Activated naive CD4-positive, alpha-beta T cell treated with anti-CD3 and anti-CD28 coated beads, Interleukin-2, amount 10 ng/mL, durations not matched to agents 7 days and 5 days (primary cell): ENCODE results near the gene FOXJ3.

ENCODE experiments used
- CTCF ChIA-PET: fragments of 350-600 bp; sonication (Branson Sonifier 250); formaldehyde crosslinking; loops from one replicate; lab custom pipeline; 2021; ENCODE audit warnings: antibody characterized with exemption; lab: Charles Lee
- DNase-seq: peaks from one replicate; pipeline ENCODE4 v3.0.0-alpha.2; 2020
- H3K27ac Mint-ChIP-seq: one replicate; pipeline ENCODE4 v1.8.0; 2021; ENCODE audit warnings: mild to moderate bottlenecking, moderate library complexity, mixed read lengths
- H3K27me3 Mint-ChIP-seq: one replicate; pipeline ENCODE4 v1.8.0; 2021; ENCODE audit warnings: mild to moderate bottlenecking, mixed read lengths
- H3K36me3 Mint-ChIP-seq: one replicate; pipeline ENCODE4 v1.8.0; 2021; ENCODE audit warnings: mixed read lengths
- H3K4me1 Mint-ChIP-seq: one replicate; pipeline ENCODE4 v1.8.0; 2021; ENCODE audit warnings: mixed read lengths
- H3K4me3 Mint-ChIP-seq: one replicate; pipeline ENCODE4 v1.8.0; 2021; ENCODE audit warnings: mild to moderate bottlenecking, moderate library complexity, mixed read lengths
- H3K9me3 Mint-ChIP-seq: one replicate; pipeline ENCODE4 v1.8.0; 2021; ENCODE audit warnings: mixed read lengths

The FOXJ3 gene

DNA sequence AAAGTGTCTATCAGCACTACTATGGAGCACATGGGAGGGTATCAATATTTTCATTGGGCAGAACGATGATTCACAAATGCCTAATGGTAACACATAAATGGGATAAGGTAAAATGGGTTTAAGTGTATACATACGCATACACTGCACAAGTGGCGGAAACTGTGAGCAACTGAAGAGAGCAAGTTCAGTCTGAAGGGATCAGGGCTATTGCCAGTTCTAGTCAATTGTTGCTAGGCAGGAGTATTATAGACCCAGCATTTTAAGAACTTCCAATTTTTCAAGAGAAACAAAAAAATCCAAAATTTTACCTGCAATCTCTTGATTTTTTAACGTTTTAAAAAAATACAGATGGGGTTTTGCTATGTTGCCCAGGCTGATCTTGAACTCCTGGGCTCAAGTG lies 23.1 kb downstream of the FOXJ3 start:
- no peaks in the 10 kb centered on the region for H3K9me3 Mint-ChIP-seq
- no peak overlapping the region for H3K4me3 Mint-ChIP-seq
- no peak for DNase-seq
- H3K27ac Mint-ChIP-seq: no peak overlapping the region
- CTCF ChIA-PET: no interaction called here
- peaks cover 17% of the 10 kb centered on the region for H3K36me3 Mint-ChIP-seq
- peaks cover 45% of the 10 kb centered on the region for H3K4me1 Mint-ChIP-seq
- H3K27me3 Mint-ChIP-seq: no peaks in the 10 kb centered on the region

DNA sequence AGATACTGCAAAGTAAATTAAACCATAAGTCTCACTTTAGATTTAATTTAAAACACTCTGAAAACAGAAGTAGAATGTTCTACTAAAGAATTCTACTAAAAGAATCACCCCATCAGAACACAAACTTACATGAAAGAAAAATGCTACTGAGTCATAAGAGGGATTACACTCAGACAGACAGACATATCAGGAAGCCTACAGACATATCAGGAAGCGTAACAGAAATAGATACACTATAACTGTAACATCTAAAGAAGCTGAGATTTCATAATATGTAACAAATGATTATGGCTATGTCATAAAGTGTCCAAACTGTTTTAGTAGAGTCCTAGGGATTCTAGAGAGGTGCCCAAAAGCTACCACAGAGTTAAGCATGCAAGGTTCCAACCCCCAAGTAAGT lies 23.9 kb downstream of the FOXJ3 start:
- DNase-seq: no peak
- Mint-ChIP-seq H3K4me1 (peaks cover 39% of the 10 kb centered on the region), H3K4me3 (no peak overlapping the region), H3K27me3 (no peaks in the 10 kb centered on the region), H3K9me3 (no peaks in the 10 kb centered on the region), H3K27ac (no peak overlapping the region), H3K36me3 (peaks cover 19% of the 10 kb centered on the region)
- CTCF ChIA-PET: no interaction called here

DNA sequence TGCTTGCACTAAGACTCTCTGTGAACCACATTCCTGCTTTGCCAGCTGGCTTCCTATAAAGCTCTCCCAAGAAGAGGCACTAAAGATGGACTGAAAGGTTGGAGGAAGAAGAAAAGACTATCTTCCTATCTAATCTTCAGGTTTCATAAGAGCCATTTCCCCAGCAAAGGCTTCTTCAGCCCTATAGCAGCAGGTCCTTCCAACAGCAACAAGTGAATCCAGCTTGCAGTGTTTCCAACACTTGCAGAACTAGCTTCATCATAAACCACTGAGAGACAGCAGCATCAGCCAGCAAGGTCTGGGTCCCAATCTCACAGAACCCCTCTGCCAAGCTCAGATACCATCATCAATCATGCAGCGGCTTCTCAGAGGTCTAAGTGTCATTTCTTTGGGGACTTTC lies 28.1 kb downstream of the FOXJ3 start:
- H3K36me3 Mint-ChIP-seq: peaks cover 42% of the 10 kb centered on the region
- DNase-seq: no peak
- no peak overlapping the region for H3K4me3 Mint-ChIP-seq
- H3K4me1 Mint-ChIP-seq: peaks cover 16% of the 10 kb centered on the region
- no peak overlapping the region for H3K27ac Mint-ChIP-seq
- peaks cover 19% of the 10 kb centered on the region for H3K9me3 Mint-ChIP-seq
- H3K27me3 Mint-ChIP-seq: no peaks in the 10 kb centered on the region
- CTCF ChIA-PET: no interaction called here

DNA sequence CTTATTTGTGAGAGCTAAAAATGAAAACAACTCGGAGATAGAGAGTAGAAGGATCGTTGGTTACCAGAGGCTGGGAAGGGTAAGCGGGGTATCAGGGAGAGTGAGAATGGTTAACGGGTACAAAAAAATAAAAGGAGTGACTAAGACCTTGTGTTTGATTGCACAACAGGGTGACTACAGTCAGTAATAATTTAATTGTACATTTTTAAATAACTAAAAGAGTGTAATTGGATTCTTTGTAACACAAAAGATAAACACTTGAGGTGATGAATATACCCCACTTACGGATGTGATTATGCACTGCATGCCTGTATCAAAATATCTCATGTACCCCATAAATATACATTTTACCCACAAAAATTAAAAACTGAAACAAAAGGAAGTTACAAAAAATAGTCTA lies 29.4 kb downstream of the FOXJ3 start:
- Mint-ChIP-seq H3K9me3 (peaks cover 29% of the 10 kb centered on the region), H3K27ac (no peak overlapping the region), H3K4me1 (peaks cover 8% of the 10 kb centered on the region), H3K27me3 (no peaks in the 10 kb centered on the region), H3K36me3 (peaks cover 50% of the 10 kb centered on the region), H3K4me3 (no peak overlapping the region)
- DNase-seq: no peak
- CTCF ChIA-PET: no interaction called here

DNA sequence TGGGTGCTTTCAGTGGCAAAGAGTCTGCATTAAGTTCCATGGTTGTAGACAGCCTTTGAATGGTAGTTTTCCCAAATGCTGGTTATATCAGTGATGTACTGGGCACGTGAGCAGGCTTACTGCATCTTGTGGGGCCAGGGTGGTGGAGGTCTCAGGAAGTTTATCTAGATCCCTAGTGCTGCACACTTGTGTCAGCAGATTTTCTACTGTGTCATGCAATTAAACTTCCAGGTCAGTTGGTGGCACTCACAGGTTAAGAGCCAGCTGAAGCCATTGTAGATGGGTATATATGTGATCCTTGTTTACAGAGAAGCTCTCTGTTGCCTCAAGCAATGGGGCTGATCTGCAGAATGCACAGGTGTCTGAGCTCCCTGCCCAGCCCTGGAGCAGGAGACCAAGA lies 33.0 kb downstream of the FOXJ3 start:
- H3K9me3 Mint-ChIP-seq: peaks cover 47% of the 10 kb centered on the region
- H3K36me3 Mint-ChIP-seq: peaks cover 57% of the 10 kb centered on the region
- peaks cover 23% of the 10 kb centered on the region for H3K4me1 Mint-ChIP-seq
- CTCF ChIA-PET: no interaction called here
- H3K27me3 Mint-ChIP-seq: no peaks in the 10 kb centered on the region
- no peak overlapping the region for H3K27ac Mint-ChIP-seq
- H3K4me3 Mint-ChIP-seq: no peak overlapping the region
- DNase-seq: no peak

DNA sequence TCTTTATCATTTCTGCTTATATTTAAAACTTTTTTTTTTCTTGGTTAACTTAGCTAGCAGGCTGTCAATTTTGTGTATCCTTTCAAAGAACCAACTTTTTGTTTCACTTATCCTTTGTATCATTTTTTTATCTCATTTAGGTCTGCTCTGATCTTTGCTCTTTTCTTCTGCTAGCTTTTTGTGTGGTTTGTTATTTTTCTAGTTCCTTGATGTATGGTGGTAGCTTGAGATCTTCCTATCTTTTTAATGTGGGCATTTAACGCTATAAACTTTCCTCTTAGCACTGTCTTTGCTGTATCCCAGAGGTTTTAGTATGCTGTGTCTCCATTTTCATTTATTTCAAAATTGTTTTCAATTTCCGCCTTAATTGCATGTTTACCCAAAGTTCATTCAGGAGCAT lies 36.5 kb downstream of the FOXJ3 start:
- peaks cover 23% of the 10 kb centered on the region for H3K4me1 Mint-ChIP-seq
- CTCF ChIA-PET: no interaction called here
- peaks cover 47% of the 10 kb centered on the region for H3K36me3 Mint-ChIP-seq

DNA sequence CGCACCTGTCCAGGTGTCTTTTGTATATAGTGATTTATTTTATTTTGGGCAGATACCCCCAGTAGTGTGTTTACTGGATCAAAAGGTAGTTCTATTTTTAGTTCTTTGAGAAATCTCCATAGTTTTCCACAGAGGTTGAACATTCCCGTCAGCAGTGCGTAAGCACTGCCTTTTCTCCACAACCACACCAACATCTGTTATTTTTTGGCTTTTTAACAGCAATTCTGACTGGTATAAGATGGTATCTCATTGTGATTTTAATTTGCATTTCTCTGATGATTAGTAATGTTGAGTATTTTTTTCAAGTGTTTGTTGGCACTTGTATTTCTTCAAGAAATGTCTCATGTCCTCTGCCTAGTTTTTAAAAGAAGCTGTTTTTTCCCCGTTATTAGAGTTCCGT lies 39.2 kb downstream of the FOXJ3 start:
- Mint-ChIP-seq H3K36me3 (peaks cover 39% of the 10 kb centered on the region), H3K9me3 (peaks cover 31% of the 10 kb centered on the region), H3K27me3 (no peaks in the 10 kb centered on the region), H3K27ac (no peak overlapping the region), H3K4me3 (no peak overlapping the region), H3K4me1 (peaks cover 23% of the 10 kb centered on the region)
- CTCF ChIA-PET: interaction anchor here (0.7 kb wide), 1 partner anchor 1764 kb away, joined by 3 read pairs; no protein-coding TSS in a partner anchor
- DNase-seq: no peak

More for the DNA sequence above, 36.5 kb downstream of the FOXJ3 start:
- Mint-ChIP-seq H3K4me3 (no peak overlapping the region), H3K27ac (peak overlapping the region; percentile 72), H3K27me3 (no peaks in the 10 kb centered on the region), H3K9me3 (peaks cover 46% of the 10 kb centered on the region)
- DNase-seq: no peak

DNA sequence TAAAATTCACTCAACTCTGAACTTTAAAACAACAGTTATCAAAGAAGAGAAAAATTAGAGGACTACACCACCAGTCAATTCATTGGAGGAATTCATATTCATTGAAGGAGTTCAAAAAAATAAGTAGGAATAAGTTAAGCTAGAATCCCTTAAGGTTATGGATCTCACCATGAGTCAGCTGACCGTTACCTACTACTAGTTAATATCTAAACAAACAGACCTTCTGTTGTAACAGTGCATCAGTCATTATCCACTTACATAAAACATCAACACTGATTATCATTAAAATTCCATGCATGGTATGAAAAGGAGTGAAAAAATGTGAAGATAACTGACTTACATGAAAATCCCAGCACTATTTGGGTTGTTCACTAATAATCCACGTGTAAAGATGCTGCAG lies 44.9 kb downstream of the FOXJ3 start:
- no peak for DNase-seq
- no peaks in the 10 kb centered on the region for H3K27me3 Mint-ChIP-seq
- H3K4me1 Mint-ChIP-seq: no peaks in the 10 kb centered on the region
- H3K4me3 Mint-ChIP-seq: no peak overlapping the region
- CTCF ChIA-PET: no interaction called here
- peaks cover 21% of the 10 kb centered on the region for H3K36me3 Mint-ChIP-seq
- peaks cover 2% of the 10 kb centered on the region for H3K9me3 Mint-ChIP-seq
- H3K27ac Mint-ChIP-seq: no peak overlapping the region

DNA sequence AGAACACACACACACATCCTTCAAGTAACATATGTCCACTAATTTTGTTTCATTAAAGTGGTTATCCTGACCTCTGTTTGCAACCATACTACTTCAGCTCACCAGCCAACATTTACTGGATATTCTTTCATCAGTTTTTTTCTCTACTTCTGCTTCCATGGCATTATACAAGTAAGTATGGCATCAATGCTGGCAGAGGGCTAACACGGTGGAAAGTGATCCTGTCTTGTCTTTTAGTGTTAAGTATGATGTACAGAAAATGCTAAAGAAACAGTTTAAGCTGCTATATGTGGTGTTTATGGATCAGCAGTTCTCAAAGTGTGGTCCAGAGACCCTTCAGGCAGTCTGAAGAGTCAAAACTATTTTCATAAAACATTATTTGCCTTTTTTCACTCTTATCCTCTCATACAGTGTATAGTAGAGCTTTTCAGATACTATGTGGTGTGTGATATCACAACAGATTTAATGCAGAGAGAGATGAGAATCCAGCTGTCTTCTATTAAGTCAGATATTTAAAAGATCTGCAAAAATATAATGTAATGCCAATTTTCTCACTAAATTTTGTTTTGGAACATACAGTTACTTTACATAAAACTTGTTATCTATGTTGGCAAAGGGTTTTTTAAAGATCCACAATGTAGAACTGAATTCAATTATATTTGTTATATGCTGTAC lies 46.6 kb downstream of the FOXJ3 start:
- H3K36me3 Mint-ChIP-seq: peaks cover 17% of the 10 kb centered on the region
- CTCF ChIA-PET: no interaction called here
- H3K27ac Mint-ChIP-seq: no peak overlapping the region
- no peaks in the 10 kb centered on the region for H3K9me3 Mint-ChIP-seq
- H3K27me3 Mint-ChIP-seq: no peaks in the 10 kb centered on the region
- H3K4me1 Mint-ChIP-seq: peaks cover 8% of the 10 kb centered on the region
- DNase-seq: no peak
- H3K4me3 Mint-ChIP-seq: no peak overlapping the region

DNA sequence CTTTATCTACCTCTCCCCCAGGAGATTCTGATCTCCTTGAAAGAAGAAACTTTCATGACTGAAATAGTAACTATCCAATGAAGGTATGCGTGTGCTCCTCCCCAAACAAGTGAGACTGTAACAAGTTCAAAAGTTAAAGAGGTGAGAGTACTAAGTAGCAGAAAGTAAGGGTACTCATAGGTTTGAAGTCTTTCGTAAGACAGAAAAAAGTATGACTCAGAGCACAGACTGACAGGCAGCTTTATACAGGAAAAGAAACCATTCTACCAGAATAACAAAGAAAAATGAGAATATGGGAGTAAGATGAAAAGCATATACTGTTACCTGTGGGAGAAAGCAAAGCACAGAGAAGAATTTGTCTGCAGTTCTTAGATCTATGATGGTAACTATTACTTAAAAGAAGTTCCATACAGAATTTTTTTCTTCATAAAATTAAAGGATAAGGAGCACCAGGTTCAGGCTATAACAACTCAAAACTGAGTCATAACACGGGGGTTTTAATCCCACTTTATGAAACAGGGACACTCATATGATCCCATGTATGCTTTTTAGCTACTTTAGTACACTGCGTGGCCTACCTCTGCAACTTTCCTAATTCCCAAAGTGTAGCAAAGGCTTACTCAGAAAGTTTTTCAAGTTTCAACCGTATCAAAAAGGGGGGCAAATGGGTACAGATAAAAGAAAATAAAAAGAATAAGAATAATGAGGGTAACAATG lies 52.0 kb downstream of the FOXJ3 start:
- CTCF ChIA-PET: no interaction called here
- no peak for DNase-seq
- H3K36me3 Mint-ChIP-seq: peaks cover 7% of the 10 kb centered on the region

DNA sequence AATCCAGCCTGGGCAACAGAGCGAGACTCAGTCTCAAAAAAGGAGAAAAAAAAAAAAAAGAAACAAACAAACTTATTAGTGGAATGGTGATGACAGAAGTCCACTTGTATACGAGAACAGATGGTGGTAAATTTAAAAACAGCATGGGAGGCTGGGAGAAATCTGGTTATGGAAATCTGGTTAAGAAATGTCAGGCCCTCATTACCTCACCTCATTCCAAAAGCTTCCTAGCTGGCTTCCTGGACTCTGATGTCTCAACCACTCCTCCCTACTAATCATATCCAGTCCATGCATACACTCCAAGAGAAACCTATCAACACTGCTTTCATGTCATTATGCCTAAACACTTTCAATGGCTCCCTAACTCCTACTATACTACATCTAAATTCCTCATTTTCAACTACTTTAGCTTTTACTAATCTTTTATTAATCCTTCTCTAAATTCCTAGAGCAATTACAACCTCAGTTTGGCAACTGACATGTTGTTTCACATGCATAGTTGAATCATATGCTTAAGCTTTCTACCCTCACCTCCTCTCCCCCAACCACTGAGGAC lies 52.9 kb downstream of the FOXJ3 start:
- no peak overlapping the region for H3K4me3 Mint-ChIP-seq
- CTCF ChIA-PET: no interaction called here
- DNase-seq: no peak
- no peak overlapping the region for H3K27ac Mint-ChIP-seq
- H3K9me3 Mint-ChIP-seq: no peaks in the 10 kb centered on the region
- peaks cover 9% of the 10 kb centered on the region for H3K36me3 Mint-ChIP-seq
- peaks cover 23% of the 10 kb centered on the region for H3K4me1 Mint-ChIP-seq
- H3K27me3 Mint-ChIP-seq: no peaks in the 10 kb centered on the region

More for the DNA sequence above, 52.0 kb downstream of the FOXJ3 start:
- no peaks in the 10 kb centered on the region for H3K27me3 Mint-ChIP-seq
- H3K4me1 Mint-ChIP-seq: peaks cover 23% of the 10 kb centered on the region
- H3K27ac Mint-ChIP-seq: no peak overlapping the region
- H3K4me3 Mint-ChIP-seq: no peak overlapping the region
- H3K9me3 Mint-ChIP-seq: no peaks in the 10 kb centered on the region

DNA sequence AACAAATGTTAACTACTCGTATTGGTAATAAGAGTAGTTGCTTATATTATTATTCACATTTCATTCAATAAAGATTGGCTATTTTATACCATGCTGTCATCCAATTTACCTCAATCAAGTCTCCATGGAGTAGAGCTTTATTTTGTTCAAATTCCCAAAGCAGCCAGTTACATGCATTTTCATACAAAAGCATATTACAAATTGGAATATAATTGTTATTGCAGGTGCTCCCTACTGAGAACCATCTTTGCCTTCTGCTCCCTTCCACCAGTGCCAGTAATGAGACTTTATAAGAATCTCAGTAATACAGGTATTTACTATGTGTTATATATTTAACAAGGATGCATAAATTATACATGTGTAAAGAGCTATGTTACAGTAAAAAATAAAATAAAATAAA lies 54.2 kb downstream of the FOXJ3 start:
- H3K27ac Mint-ChIP-seq: no peak overlapping the region
- no peaks in the 10 kb centered on the region for H3K27me3 Mint-ChIP-seq
- CTCF ChIA-PET: interaction anchor here (1.3 kb wide), 1 partner anchor 107 kb away, joined by 7 read pairs; no protein-coding TSS in a partner anchor
- DNase-seq: no peak
- H3K4me3 Mint-ChIP-seq: no peak overlapping the region
- H3K9me3 Mint-ChIP-seq: no peaks in the 10 kb centered on the region
- peaks cover 23% of the 10 kb centered on the region for H3K4me1 Mint-ChIP-seq
- H3K36me3 Mint-ChIP-seq: peaks cover 14% of the 10 kb centered on the region

DNA sequence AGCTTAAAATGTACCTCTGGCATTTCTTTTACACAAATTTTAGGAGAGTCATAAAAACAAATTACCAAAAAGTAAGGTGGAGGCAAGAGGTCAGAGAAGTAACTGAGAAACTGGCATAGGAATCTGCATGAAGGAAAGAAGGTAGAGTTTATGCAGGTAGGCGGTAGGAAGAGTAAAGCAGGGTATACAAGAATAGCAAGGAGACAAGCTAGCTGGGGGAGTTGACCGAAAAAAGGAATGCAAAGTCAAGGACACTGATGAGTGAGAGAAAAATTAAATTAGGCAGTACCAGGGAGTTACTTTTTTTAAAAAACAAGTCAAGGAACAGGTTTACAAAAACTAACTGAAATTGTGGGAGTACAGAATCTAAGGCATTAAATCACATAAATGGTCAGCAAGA lies 56.0 kb downstream of the FOXJ3 start:
- Mint-ChIP-seq H3K9me3 (no peaks in the 10 kb centered on the region), H3K27me3 (no peaks in the 10 kb centered on the region), H3K36me3 (peaks cover 22% of the 10 kb centered on the region), H3K4me3 (no peak overlapping the region), H3K27ac (peak overlapping the region; percentile 8), H3K4me1 (peaks cover 21% of the 10 kb centered on the region)
- CTCF ChIA-PET: no interaction called here
- no peak for DNase-seq

DNA sequence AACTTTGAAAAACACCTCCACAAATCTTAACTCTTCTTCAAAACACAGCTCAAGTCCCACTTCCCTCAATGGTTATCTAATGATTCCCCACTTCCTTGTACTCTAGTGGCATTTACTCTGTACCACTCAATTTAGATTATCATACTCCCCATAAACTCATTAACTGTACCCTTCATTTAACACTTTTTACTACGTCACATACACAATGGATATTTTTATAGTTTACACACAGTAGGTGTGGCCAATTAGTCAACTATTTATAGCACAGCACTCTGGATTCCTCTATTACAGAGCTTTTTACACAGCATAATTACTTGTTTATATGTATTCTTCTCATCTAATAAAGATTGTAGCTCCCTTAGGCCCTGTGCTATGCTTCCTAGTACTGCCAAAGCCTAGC lies 62.1 kb downstream of the FOXJ3 start:
- no peaks in the 10 kb centered on the region for H3K27me3 Mint-ChIP-seq
- peaks cover 34% of the 10 kb centered on the region for H3K36me3 Mint-ChIP-seq
- H3K4me1 Mint-ChIP-seq: peaks cover 10% of the 10 kb centered on the region
- H3K9me3 Mint-ChIP-seq: no peaks in the 10 kb centered on the region
- H3K4me3 Mint-ChIP-seq: no peak overlapping the region
- CTCF ChIA-PET: no interaction called here
- DNase-seq: no peak
- H3K27ac Mint-ChIP-seq: no peak overlapping the region

DNA sequence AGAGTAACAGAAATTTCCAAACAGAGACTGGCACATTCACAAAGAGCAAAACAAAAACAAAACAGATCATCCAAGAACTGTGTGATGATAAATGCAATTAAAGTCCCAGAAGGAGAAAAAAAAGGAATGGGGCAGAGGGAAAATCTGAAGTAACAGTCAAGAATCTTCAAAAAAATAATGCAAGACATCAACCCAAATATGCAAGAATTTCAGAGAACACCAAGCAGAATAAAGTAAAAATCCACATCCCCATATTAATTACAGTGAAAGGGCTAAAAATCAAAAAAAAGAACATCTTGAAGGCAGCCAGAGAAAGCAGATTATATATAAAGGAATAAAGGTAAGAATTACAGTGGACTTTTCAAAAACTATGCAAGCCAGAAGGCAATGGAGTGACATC lies 67.1 kb downstream of the FOXJ3 start:
- H3K36me3 Mint-ChIP-seq: peaks cover 32% of the 10 kb centered on the region
- CTCF ChIA-PET: no interaction called here
- no peaks in the 10 kb centered on the region for H3K9me3 Mint-ChIP-seq
- no peak overlapping the region for H3K27ac Mint-ChIP-seq
- DNase-seq: no peak
- H3K27me3 Mint-ChIP-seq: no peaks in the 10 kb centered on the region
- no peak overlapping the region for H3K4me3 Mint-ChIP-seq
- peaks cover 10% of the 10 kb centered on the region for H3K4me1 Mint-ChIP-seq
